Ovary (tissue), 9 donors: ENCODE measurements around the gene ELK3. TPM values are rescaled to one million over a fixed set of nuclear protein-coding genes. Genes with fewer than 3 reads are reported as not detected.

Experiments used
- DNase-seq, 5 donors: peaks; one replicate each; pipeline ENCODE4 v3.0.0-alpha.2; 2019 to 2020
- H3K27ac ChIP-seq, 2 donors: fragments of 200-600 bp; one replicate each; pipeline versions ENCODE4 v1.5.1 to v1.8.0; 2019 to 2022
- H3K27me3 ChIP-seq: fragments of 200-600 bp; one replicate; pipeline ENCODE4 v1.8.0; 2022
- H3K36me3 ChIP-seq: fragments of 200-600 bp; sonication (generic); one replicate; pipeline ENCODE4 v1.5.1; 2019
- H3K4me1 ChIP-seq: one replicate; pipeline ENCODE4 v1.8.1; 2013; ENCODE audit warnings: mild to moderate bottlenecking, moderate library complexity; ENCODE audit not compliant: insufficient read depth
- H3K4me3 ChIP-seq: fragments of 200-600 bp; sonication (generic); one replicate; pipeline ENCODE4 v1.5.1; 2017
- H3K9me3 ChIP-seq, 2 donors: fragments of 200-600 bp in 1 of 2; sonication (generic) in 1 of 2; one replicate each; pipeline versions ENCODE4 v1.5.1 to v1.8.1; 2013 to 2019; ENCODE audit warnings: mild to moderate bottlenecking in 1 of 2, moderate library complexity in 1 of 2
- EP300 ChIP-seq: sonication (generic); formaldehyde crosslinking; IDR thresholded peaks from one replicate; pipeline ENCODE4 v1.6.1; 2017; ENCODE audit warnings: antibody characterized with exemption
- POLR2A ChIP-seq: fragments of 450-650 bp; IDR thresholded peaks from one replicate; pipeline ENCODE4 v1.6.1; 2017; ENCODE audit warnings: antibody characterized with exemption, mild to moderate bottlenecking, moderate library complexity
- whole genome bisulfite sequencing, 3 donors: extraction: QIAGEN DNeasy Blood & Tissue Kit in 1 of 3; methylation state at CpG; one replicate each; pipeline versions ENCODE4 v1.1.5 to v1.1.7; 2013 to 2017; 5-methylcytosine and 5-hydroxymethylcytosine counted together
- intact Hi-C, 4 donors: fragments of 100-400 bp; cut with DNase I; formaldehyde crosslinking; loops; one replicate each; pipeline versions ENCODE4 v1.11.0 to v1.15.1; 2022 to 2023
- polyA plus RNA-seq, 2 donors: library from polyadenylated mRNA; stranded (reverse); fragments of 200-250 nt in 1 of 2; fragments of 350-450 nt in 1 of 2; fragmentation: Illumina TruSeq in 1 of 2; extraction: RNeasy Lipid Tissue Mini Kit (QIAGEN cat#74804) in 1 of 2; gene quantifications; one replicate each; pipeline ENCODE4 v1.2.3, GENCODE V29; 2013 to 2014
- total RNA-seq, 7 donors: library from RNA; depleted of rRNA in 2 of 7; stranded (reverse); fragments of >200 nt in 2 of 7; fragmentation: NEBNext Ultra II Directional in 3 of 7; extraction: Animal tissue kit (Norgen Biotek cat#: 25700) in 3 of 7; gene quantifications; one replicate each; pipeline versions ENCODE4 v1.1.0 to v1.2.4, GENCODE V29; 2016 to 2023
- TF ChIP-seq, protein P1 (sequence below), 3 donors: fragments of 450-650 bp in 2 of 3; fragments of 200-600 bp in 1 of 3; IDR thresholded peaks; one replicate each; pipeline versions ENCODE4 v1.5.1 to v1.8.0; 2016 to 2022; ENCODE audit warnings: antibody characterized with exemption in 3 of 3, mild to moderate bottlenecking in 1 of 3
- donor health status: DM: no; HTN: no; CAD: no; lungs with moderate emphysema.
- donor health status: DM: no; HTN: no; CAD: no.
- donor health status: Bipolar disorder and iron deficiency.
- donor health status: DM: yes; HTN: yes; CAD: no.
- donor health status: DM: no; HTN: no; CAD: no.
- donor health status: DM: yes; HTN: yes; CAD: no.

ELK3 gene
- total and polyA plus RNA-seq, 9 donors: 11.5 to 25.9 (median 15.6) TPM

DNA sequence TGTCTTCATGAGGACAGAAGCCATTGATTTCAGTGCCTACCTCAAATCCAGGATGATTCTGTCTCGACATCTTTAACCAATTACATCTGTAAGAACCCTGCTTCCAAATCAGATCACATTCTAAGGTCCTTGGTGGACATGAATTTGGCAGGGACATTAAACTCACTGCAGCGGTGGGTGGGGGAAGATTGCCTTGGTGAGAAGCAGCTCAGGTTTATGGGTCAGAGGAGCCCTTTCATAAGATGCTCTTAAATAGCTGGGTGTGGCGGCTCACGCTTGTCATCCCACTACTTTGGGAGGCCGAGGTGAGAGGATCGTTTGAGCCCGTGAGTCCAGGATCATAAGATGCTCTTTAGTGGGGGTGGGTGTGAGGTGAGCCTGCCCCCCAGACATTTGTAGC lies 42.9 kb downstream of the ELK3 start:
- intact Hi-C loops: no loop called here
- DNase-seq: no peak
- Histone ChIP-seq H3K4me1 (peaks cover 21% of the 10 kb centered on the region), H3K36me3 (no peaks in the 10 kb centered on the region), H3K27me3 (no peaks in the 10 kb centered on the region), H3K4me3 (no peak overlapping the region), H3K9me3 (no peaks in the 10 kb centered on the region), H3K27ac (peak overlapping the region in 1 of 2 donors; percentile 29)
- TF ChIP-seq, protein P1, sequence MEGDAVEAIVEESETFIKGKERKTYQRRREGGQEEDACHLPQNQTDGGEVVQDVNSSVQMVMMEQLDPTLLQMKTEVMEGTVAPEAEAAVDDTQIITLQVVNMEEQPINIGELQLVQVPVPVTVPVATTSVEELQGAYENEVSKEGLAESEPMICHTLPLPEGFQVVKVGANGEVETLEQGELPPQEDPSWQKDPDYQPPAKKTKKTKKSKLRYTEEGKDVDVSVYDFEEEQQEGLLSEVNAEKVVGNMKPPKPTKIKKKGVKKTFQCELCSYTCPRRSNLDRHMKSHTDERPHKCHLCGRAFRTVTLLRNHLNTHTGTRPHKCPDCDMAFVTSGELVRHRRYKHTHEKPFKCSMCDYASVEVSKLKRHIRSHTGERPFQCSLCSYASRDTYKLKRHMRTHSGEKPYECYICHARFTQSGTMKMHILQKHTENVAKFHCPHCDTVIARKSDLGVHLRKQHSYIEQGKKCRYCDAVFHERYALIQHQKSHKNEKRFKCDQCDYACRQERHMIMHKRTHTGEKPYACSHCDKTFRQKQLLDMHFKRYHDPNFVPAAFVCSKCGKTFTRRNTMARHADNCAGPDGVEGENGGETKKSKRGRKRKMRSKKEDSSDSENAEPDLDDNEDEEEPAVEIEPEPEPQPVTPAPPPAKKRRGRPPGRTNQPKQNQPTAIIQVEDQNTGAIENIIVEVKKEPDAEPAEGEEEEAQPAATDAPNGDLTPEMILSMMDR (IDR thresholded peaks at IDR 0.05): no peak
- TF ChIP-seq EP300 (no peak), POLR2A (no peak)
- WGBS, 3 donors: 86 to 89% (median 88%) methylated on average over 7 of the region's 7 CpGs

DNA sequence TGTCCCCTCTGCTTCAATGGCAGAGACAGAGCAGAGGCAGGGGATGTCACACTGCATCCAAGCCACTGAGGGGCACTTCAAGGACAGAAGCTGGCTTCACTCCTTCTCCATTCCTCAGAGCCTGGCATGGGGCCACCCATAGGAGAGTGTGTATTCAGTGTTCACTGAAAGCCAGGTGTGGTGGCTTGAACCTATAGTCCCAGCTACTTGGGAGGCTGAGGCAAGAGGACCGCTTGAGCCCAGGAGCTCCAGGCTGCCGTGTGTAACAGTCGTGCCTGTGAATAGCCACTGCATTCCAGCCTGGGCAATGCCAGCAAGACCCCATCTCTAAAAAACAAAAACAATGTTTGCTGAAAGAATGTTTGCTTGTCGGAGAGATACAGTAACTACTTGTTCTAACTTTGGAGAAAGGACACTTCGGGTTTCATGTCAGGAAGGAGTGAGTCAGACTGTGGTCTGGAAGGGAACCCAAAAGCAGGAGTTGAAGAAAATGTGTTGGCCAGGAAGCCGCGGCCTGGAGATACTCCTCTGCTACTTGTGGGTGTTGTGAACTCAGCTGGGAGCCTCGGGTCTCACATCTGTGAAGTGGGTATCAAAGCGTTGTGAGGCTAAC lies 43.4 kb downstream of the ELK3 start:
- H3K36me3 ChIP-seq: no peaks in the 10 kb centered on the region
- peak; percentile 41 to 74 (median 50) for DNase-seq
- TF ChIP-seq POLR2A (no peak), EP300 (no peak)
- TF ChIP-seq, protein P1 (IDR thresholded peaks at IDR 0.05): no peak
- H3K4me3 ChIP-seq: no peak overlapping the region
- H3K4me1 ChIP-seq: peaks cover 21% of the 10 kb centered on the region
- intact Hi-C loops: no loop called here
- H3K27ac ChIP-seq: peak overlapping the region in 1 of 2 donors; percentile 29
- H3K9me3 ChIP-seq: no peaks in the 10 kb centered on the region
- H3K27me3 ChIP-seq: no peaks in the 10 kb centered on the region
- 11 to 16% (median 12%) methylated on average over 9 of the region's 9 CpGs for WGBS, 3 donors

- Histone ChIP-seq H3K36me3 (no peaks in the 10 kb centered on the region), H3K4me1 (peaks cover 18% of the 10 kb centered on the region), H3K4me3 (no peak overlapping the region), H3K9me3 (no peaks in the 10 kb centered on the region), H3K27ac (no peak overlapping the region), H3K27me3 (no peaks in the 10 kb centered on the region)
- WGBS, 3 donors: 58 to 70% (median 68%) methylated on average over 13 of the region's 13 CpGs
- TF ChIP-seq POLR2A (no peak), EP300 (no peak)
- TF ChIP-seq, protein P1 (IDR thresholded peaks at IDR 0.05): no peak
- intact Hi-C loops: no loop called here
- no peak for DNase-seq
Measured at GRCh38 chr12:96238336-96239047, 44.3 kb downstream of the ELK3 start.

- peaks cover 11% of the 10 kb centered on the region for H3K4me1 ChIP-seq
- no peaks in the 10 kb centered on the region for H3K36me3 ChIP-seq
- no peak overlapping the region for H3K4me3 ChIP-seq
- intact Hi-C loops: no loop called here
- TF ChIP-seq, protein P1 (IDR thresholded peaks at IDR 0.05): no peak
- TF ChIP-seq EP300 (no peak), POLR2A (no peak)
- no peak overlapping the region for H3K27ac ChIP-seq
- H3K27me3 ChIP-seq: no peaks in the 10 kb centered on the region
- no peak for DNase-seq
- H3K9me3 ChIP-seq: no peaks in the 10 kb centered on the region
- 52 to 67% (median 61%) methylated on average over 18 of the region's 18 CpGs for WGBS, 3 donors
Measured at GRCh38 chr12:96239711-96240635, 45.8 kb downstream of the ELK3 start.
